ENCODE measurements around the gene ABHD16A.

- TF ChIP-seq ZNF274 (IDR thresholded peaks at IDR 0.05; ENCODE audit: low read depth, low read length): no peak
- peak; percentile 77 for TF ChIP-seq YY1 (IDR thresholded peaks at IDR 0.05; ENCODE audit: insufficient read depth, insufficient read length)
- no peak for TF ChIP-seq SUZ12 (IDR thresholded peaks at IDR 0.05; ENCODE audit: extremely low read depth, insufficient read depth, insufficient read length)
These were observed 38.2 kb downstream of the ABHD16A start, which contains the start of gene GPANK1 for GRCh38 chr6:31664790-31665500.

Measured in NT2/D1 (cell line).